HG02885 (cell line): ENCODE measurements around the gene CDKL4.
"Not testable (repeated sequence)": the region's sequence is repeated elsewhere in the genome, so short reads cannot be mapped to it uniquely, and the experiment has no call there.

Experiments
- ATAC-seq: cut with Tn5 transposase; IDR thresholded peaks from one replicate; pipeline ENCODE4 v1.9.1; 2021; ENCODE audit warnings: mild to moderate bottlenecking; ENCODE audit not compliant: unreplicated experiment, poor library complexity

CDKL4 gene

DNA sequence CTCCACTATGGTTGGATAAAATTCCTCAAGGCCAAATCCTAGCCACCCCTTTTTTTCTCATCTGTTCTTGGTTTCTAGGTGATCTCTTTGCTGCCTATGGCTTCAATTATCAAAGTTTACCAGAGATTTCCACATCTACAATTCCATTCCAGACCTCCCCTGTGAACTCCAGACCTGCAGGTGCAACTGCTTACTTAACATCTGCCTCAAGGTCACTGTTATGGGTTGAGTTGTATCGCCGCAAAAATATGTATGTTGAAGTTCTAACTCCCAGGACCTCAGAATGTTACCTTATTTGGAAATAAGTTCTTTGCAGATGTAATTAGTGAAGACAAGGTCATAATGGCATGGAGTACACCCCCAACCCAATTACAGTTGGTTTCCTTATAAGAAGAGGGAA, 62.5 kb downstream of the CDKL4 start:
- no peak for ATAC-seq

DNA sequence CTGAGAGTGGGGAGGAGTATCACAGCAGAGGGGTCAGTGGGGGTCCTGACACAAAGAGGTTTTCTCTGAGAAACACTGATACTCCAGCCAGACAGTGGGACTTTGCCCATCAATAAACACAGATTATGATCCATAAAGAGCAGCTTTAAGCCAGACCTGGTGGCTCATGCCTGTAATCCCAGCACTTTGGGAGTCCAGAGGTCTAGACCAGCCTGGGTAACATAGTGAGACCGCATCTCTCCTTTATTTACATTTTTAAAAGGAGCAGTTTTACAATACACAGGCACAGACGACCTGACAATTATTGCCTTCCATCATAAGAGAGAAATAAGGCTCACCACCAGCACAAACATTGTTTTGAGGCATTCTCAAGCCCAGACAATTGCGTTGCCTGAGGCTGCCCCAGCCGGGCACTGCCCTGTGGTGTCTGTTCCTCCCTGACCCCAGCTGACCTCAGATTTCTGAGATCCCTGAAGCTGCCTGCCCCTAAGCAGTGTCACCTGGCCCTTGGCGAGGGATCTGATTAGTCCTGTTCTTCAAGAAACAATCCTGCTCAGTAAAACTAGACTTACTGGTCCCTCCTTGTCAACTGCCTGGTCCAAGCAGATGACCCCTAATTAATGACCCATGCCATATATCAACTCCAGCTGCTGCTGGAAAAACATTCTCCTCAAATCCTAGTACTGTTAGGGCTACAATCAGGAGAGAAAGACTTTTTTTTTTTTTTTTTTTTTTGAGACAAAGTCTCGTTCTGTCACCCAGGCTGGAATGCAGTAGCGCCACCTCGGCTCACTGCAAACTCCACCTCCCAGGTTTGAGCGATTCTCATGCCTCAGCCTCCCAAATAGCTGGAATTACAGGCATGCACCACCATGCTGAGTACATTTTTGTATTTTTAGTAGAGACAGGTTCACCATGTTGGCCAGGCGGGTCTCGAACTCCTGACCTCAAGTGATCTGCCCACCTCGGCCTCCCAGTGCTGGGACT, 63.5 kb downstream of the CDKL4 start:
- ATAC-seq, result no peak

DNA sequence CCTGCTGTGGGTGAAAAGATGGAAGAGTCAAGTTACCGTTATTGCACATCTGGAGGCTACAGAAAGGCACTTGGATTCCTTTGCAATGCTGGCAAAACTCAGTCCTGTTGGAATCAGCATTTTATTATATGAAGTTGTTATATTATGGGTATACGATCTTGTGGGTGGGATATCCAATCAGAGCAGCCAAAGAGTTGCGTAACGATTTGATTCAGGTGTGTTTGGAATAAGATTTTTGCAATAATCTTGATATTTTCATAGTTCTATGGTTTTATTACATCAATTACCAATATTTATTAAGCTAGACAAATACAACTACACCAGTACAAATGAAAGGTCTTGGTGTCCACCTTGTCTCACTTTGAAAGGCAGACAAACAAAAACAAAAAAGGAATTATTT, 65.0 kb downstream of the CDKL4 start:
- ATAC-seq, result no peak

DNA sequence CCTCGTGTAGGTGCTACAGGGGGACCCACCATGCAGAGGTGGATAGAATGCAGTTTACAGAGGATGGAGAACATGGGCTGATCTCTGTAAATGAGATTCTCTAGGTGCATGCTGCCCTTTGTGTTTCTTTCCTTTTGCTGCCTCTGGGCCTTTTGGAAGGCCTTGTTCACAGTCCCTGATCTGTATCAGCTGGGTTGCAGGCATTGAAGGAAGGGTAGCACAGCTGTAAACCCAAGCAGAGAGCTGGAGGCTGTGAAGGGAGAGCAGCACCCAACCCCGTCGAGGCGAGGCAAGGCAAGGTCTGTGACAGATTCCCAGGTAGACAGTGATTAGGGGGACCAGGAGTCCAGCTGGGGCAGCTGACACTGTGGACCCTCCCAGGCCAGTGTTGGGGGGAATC, 66.8 kb downstream of the CDKL4 start:
- ATAC-seq, result no peak

DNA sequence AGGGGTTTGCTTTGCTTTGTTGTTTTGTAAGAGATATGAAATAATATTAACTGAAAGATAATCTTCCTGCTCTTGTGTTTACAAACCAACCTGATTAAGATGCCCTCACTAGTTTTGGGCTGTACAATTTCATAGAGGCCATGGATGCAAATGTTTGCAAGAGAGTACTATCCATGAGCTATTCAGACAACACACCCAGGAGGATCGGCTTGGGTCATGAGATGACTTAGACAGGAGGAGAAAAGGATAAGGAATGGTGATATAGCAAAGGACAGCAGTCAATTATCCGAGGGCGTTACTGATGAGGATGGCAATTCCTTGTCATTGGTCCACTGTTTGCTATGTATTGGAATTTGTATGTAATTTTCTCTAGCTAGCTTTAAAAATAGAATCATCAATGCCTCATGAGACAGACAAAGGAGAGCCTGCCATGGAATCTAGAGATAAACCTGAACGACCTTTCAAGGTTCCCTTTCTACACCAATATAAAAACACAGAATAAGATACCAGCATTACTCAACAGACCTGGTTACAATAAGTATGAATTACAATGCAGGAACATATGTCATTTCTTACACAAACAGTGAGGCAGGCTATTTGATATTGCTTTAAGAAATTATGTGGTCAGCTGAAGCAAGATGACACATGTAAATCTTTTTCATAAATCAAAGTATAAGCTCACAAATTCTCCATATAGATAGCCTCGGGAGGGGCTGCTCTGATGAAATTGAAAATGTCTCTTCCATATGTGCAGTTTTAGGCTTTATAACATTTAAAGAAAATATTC, 68.6 kb downstream of the CDKL4 start:
- ATAC-seq, result no peak

DNA sequence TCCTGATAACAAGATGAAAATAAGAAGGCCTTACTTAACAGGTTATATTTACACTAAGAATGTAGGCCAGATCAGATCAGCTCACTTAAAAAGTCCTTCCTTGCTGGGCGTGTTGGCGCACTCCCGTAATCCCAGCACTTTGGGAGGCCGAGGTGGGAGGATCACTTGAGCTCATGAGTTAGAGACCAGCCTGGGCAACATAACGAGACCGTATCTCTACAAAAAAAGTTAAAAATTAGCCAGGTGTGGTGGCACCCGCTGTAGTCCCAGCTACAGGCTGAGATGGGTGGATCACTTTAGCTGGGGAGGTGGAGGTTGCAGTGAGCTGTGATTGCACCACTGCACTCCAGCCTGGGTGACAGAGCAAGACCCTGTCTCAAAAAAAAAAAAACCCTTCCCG, 69.7 kb downstream of the CDKL4 start:
- ATAC-seq, result no peak

DNA sequence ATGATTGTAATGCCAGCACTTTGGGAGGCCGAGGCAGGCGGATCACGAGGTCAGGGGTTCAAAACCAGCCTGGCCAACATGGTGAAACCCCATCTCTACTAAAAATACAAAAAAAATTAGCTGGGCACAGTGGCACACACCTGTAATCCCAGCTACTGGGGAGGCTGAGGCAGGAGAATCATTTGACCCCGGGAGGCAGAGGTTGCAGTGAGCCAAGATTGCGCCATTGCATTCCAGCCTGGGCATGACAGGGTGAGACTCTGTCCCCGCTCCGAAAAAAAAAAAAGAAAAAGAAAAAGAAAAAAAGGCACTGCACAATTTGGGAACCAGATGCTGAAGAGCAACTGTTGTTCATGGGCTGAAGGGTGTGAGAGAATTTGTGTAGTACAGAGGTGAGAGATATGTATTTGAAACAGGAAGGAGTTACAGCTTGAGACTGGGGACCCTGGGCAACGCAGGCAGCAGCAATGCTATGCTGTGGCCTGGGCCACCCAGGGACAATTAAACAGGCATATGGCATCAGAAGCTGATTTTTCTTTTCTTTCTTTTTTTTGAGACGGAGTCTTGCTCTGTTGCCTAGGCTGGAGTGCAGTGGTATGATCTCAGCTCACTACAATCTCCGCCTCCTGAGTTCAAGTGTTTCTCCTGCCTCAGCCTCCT, 71.6 kb downstream of the CDKL4 start:
- not testable (repeated sequence) for ATAC-seq

DNA sequence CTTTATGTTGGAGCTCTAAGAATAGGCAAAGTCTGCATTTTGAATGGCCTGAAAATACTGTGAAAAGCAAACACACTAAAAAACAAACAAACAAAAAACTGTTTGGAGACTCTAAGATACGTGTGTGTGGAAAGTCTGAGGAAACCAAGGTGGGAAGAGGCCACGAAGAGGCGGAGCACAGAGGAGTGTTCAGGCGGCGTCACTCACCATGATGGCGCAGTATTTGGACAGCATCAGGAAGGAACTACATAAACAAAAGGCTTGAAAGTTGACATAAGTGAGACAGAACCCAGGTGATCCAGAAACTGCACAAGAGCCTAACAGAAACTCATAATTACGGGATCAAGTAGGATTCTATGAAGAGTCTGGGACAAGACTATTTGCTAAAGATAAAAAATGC, 72.1 kb downstream of the CDKL4 start:
- no peak for ATAC-seq

DNA sequence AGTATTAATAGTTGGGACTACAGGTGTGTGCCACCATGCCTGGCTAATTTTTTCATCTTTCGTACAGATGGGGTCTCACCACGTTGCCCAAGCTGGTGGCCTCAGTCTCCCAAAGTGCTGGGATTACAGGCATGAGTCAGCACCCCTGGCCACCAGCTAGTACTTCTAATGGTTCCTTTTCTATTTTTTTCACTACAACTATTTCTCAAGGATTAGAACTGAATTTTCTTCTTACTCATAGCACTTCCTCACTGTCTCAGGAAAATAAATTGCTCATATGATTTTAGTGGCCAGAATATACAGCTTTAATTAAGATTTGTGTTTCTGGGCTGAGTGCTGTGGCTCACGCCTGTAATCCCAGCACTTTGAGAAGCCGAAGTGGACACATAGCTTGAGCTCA, 79.7 kb downstream of the CDKL4 start:
- ATAC-seq, result no peak

DNA sequence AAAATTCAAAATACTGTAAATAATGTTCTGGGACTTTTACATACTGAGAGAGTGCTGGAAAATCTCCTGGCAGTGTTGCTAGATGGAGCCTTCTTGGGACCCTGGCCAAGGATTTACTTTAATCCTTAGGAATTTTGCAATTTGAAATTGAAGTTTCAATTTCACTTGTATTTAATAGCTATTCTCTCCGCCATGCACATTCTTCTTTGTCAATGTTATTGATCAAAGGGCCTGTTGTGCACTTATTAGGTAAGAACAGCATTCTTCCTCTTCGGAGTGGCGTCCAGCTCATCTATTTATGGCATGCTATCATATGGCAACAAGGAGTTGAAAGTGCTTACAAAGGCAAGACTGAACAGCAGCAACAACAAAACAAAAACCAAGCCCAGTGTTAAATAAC, 82.8 kb downstream of the CDKL4 start:
- ATAC-seq, result no peak

DNA sequence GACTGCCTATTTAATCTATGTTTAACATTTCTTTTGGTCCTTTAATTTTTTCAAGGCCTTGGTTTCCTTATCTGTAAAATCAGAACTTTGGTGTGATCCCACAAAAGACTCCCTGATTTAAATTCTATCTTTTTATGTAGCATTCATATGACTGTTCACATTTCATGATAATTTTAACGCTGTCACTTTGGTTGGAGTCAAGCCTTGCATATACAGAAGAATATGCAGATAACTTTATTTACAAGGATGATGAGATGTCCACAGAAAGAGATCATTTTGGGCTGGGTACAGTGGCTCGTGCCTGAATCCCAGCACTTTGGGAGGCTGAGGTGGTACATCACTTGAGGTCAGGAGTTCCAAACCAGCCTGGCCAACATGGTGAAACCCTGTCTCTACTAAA, 84.5 kb downstream of the CDKL4 start:
- no peak for ATAC-seq

DNA sequence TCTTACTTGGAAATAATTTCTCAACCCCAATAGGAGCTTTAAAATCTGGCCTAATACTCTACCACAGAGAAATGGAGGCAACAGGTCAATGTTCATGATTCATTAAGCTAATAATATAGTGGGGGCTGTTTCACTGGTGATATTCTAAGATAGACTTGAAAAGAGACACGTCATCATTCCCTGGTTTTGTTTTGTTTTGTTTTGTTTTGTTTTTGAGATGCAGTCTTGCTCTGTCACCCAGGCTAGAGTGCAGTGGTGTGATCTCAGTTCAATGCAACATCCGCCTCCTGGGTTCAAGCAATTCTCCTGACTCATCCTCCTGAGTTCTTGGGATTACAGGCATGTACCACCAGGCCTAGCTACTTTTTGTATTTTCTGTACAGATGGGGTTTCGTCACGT, 85.4 kb downstream of the CDKL4 start:
- ATAC-seq, result no peak

DNA sequence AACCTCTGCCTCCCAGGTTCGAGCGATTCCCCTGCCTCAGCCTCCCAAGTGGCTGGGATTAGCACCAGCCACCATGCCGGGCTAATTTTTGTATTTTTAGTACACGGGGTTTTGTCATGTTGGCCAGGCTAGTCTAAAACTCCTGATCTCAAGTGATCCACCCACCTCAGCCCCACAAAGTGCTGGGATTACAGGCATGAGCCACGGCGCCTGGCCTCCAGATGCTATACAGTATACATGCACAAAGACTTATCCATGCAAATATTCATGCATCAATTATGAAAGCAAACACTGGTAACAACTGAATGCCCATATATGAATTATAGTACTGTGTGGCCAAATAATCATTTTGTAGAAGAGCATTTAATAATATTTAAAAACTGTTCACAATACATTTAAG, 86.9 kb downstream of the CDKL4 start:
- no peak for ATAC-seq

DNA sequence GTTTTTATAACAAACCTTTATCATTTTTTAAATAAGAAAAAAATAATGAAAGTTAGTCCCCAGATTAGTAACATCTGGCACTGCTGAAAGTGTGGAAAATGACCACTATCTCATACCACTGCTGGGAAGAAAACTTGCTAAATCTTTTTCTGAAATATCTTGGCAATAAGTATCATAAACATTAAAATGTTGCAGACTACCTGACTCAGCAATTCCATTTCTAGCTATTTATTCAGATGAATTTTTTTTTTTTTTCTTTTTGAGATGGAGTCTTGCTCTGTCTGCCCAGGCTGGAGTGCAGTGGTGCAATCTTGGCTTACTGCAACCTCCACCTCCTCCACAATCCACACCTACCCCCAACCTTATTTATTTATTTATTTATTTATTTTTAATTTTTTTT, 87.7 kb downstream of the CDKL4 start:
- no peak for ATAC-seq

DNA sequence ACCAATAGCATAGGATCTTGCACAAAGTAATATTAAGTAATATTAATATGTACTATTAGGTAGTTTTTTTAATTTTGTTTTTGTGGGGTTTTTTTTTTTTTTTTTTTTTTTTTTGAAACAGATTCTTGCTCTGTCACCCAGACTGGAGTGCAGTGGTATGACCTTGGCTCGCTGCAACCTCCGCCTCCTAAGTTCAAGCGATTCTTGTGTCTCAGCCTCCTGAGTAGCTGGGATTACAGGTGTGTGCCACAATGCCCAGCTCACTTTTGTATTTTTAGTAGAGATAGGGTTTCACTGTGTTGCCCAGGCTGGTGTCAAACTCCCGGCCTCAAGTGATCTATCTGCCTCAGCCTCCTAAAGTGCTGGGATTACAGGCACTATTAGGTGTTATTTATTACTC, 88.2 kb downstream of the CDKL4 start:
- not testable (repeated sequence) for ATAC-seq

DNA sequence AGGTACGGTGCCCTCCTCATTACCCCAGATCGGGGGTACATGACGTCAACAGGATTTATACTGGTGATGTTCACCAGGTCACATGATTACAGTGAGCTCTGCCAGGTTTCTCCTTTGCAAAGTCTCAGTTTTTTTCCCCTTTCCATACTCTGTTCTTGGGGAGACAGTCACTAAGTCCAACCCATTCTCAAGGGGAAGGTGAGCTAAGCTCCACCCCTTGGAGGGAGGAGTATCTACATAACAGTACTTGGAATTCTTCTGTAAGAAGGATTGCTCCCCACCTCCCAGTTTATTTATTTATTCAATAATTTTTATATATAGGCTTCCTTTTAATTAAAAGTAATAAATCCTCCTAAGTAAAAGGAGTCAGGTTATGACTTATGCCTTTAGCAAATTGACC, 88.8 kb downstream of the CDKL4 start:
- ATAC-seq, result no peak

DNA sequence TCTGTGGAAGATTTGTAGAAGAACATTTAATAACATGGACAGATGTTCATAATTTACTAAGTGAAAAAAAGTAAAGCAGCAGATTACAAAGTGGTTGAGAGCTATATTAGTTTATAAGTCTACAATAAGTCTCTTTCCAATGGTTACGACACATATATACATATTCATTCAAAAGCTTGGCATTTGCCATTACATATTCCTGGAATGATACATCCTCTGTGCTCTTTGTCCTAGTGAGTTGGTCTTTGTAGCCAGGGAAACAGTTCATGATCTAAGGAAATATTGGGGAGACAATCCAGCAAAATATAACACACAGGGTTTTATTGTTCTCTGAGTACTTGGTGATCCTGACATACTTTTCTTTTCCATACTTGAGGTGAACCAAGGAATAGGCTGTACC, 90.5 kb downstream of the CDKL4 start:
- ATAC-seq, result no peak

DNA sequence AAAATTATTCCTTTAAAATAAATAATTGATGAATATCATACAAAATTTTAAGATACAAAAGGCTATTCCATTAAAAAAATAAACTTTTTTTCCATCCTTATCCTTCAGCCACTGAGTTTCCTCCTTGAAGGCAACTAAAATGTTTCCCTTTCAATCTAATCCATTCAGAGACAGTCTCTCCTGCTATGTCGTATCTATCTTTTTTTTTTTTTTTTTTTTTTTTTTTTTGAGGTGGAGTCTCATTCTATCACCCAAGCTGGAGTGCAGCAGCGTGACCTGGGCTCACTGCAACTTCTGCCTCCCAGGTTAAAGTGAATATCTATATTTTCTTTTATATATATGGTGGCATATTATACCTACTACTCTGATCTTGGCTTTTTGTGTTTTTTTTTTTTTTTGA, 91.3 kb downstream of the CDKL4 start:
- ATAC-seq, result no peak

DNA sequence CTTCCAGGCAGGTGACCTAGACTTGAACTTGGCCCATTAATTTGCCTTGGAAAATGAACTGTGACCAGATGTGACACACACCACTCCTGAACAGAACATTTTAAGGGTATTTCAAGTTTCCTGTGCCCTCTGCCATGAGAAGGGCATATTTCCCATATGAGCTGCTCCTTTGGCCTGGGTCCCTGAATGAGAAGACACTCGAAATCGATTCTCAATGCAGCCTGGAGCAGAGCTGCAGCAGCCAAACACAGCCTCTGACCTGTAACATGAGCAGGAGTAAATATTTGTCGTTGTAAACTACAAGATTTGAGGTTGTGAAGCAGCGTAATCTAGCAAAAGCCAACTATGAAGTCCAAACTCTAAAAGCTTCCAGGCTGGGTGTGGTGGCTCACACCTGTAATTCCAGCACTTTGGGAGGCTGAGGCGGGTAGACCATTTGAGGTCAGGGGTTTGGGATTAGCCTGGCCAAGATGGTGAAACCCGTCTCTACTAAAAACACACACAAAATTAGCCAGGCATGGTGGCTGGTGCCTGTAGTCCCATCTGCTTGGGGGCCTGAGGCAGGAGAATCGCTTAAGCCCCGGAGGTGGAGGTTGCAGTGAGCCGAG, 92.8 kb downstream of the CDKL4 start:
- no peak for ATAC-seq

DNA sequence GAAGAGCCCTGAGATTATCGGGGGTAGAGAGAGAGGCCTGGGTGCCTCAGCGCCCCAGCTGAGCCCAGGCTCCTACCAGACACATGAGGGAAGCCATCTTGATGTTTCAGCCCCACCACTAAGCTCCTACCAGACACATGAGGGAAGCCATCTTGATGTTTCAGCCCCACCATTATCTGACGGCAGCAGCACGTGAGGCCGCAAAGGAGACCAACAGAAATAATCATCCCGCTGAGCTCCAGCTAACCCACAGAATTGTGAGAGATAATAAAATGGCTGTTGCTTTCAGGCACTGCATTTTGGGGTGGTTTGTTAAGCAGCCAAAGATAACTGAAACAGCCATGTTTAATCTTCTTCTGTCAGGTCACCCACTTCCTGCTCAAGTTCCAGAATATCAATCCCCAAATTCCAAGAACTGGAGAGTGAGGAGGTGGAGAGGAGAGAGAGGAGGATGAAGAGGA, 93.6 kb downstream of the CDKL4 start:
- no peak for ATAC-seq
